GM12878 (cell line): ENCODE results near the gene TOX4. TPM values are rescaled to one million over a fixed set of nuclear protein-coding genes. Genes with fewer than 3 reads are reported as not detected.

ENCODE experiments used
- ATAC-seq: fragments of 200-7000 bp; cut with Tn5 transposase; 3 replicates; pipeline ENCODE4 v1.9.1; 2020; ENCODE audit warnings: mild to moderate bottlenecking, moderate library complexity
- BruUV-seq: library from RNA; stranded (reverse); fragments of 400-500 nt; replicated peaks from 2 replicates; lab custom pipeline; 2021; lab: Mats Ljungman, UMichigan
- CTCF ChIA-PET: fragments of 300-600 bp; sonication (Branson Sonifier 250); formaldehyde crosslinking; extraction: SDS; loops from one replicate; lab custom pipeline; 2021; ENCODE audit warnings: inconsistent platforms; lab: Yijun Ruan, JAX
- POLR2A ChIA-PET: fragments of 350-600 bp; formaldehyde crosslinking; extraction: SDS; loops from one replicate; lab custom pipeline; 2021; ENCODE audit warnings: inconsistent platforms; lab: Charles Lee
- RAD21 ChIA-PET: fragments of 300-600 bp; sonication (Branson Sonifier 250); formaldehyde crosslinking; loops from one replicate; lab custom pipeline; 2023; ENCODE audit warnings: antibody characterized with exemption; ENCODE audit not compliant: unreplicated experiment; lab: Charles Lee
- SMC1A ChIA-PET: fragments of 300-600 bp; sonication (Branson Sonifier 250); formaldehyde crosslinking; loops from one replicate; lab custom pipeline; 2023; ENCODE audit not compliant: unreplicated experiment, uncharacterized antibody; lab: Charles Lee
- DNase-seq: peaks from one replicate; pipeline ENCODE4 v3.0.0-alpha.2; 2011; ENCODE audit warnings: low read depth, low spot score
- FAIRE-seq: peaks from 3 replicates; lab custom pipeline; 2011; peaks lifted over from hg19 to GRCh38; lab: Jason Lieb, UNC
- H2AFZ ChIP-seq: 2 replicates; pipeline ENCODE4 v1.6.0; 2011; ENCODE audit warnings: low read depth, low read length, control low read depth; ENCODE audit not compliant: control insufficient read depth
- H3K27ac ChIP-seq: 2 replicates; pipeline ENCODE4 v1.5.1; 2011; ENCODE audit warnings: control low read depth; ENCODE audit not compliant: control insufficient read depth, insufficient read depth
- H3K27me3 ChIP-seq, 2 experiments: replicated peaks in 1 of 2; 2 replicates each; pipeline versions ENCODE4 v1.6.0 to v1.6.1; 2011; ENCODE audit warnings: low read length in 1 of 2; ENCODE audit not compliant: control insufficient read depth in 2 of 2, insufficient read depth in 2 of 2
- H3K36me3 ChIP-seq, 2 experiments: 2 replicates each; pipeline ENCODE4 v1.5.1; 2011; ENCODE audit warnings: low read length in 1 of 2; ENCODE audit not compliant: control insufficient read depth in 2 of 2, insufficient read depth in 2 of 2
- H3K4me1 ChIP-seq: 2 replicates; pipeline ENCODE4 v1.6.1; 2011; ENCODE audit warnings: mild to moderate bottlenecking, low read length, moderate library complexity, mixed read lengths; ENCODE audit not compliant: control insufficient read depth, insufficient read depth
- H3K4me2 ChIP-seq: 2 replicates; pipeline ENCODE4 v1.6.0; 2011; ENCODE audit warnings: control low read depth; ENCODE audit not compliant: control insufficient read depth, insufficient read depth
- H3K4me3 ChIP-seq: fragments of 200-600 bp; sonication (generic); 2 replicates; pipeline ENCODE4 v1.5.1; 2016
- H3K79me2 ChIP-seq: 2 replicates; pipeline ENCODE4 v1.6.0; 2011; ENCODE audit warnings: low read length; ENCODE audit not compliant: control insufficient read depth, insufficient read depth
- H3K9ac ChIP-seq: 2 replicates; pipeline ENCODE4 v1.8.0; 2011; ENCODE audit warnings: low read length, control low read depth, mixed read lengths; ENCODE audit not compliant: control insufficient read depth, insufficient read depth
- H3K9me3 ChIP-seq: replicated peaks from 3 replicates; pipeline ENCODE4 v1.5.1; 2011; ENCODE audit warnings: mild to moderate bottlenecking, low read length; ENCODE audit not compliant: control insufficient read depth, insufficient read depth
- H4K20me1 ChIP-seq: 2 replicates; pipeline ENCODE4 v1.6.0; 2011; ENCODE audit not compliant: control insufficient read depth, insufficient read depth
- CHD1 ChIP-seq: IDR thresholded peaks from 2 replicates; pipeline ENCODE4 v1.6.1; 2012; ENCODE audit warnings: low read depth, low read length, improper control_type of control experiment
- CREM ChIP-seq: IDR thresholded peaks from 2 replicates; pipeline ENCODE4 v1.6.1; 2014; ENCODE audit warnings: antibody characterized with exemption, low read depth
- E2F4 ChIP-seq: IDR thresholded peaks from 2 replicates; pipeline ENCODE4 v1.6.1; 2012; ENCODE audit warnings: low read depth, low read length, improper control_type of control experiment
- E4F1 ChIP-seq: fragments of 450-650 bp; IDR thresholded peaks from 2 replicates; pipeline ENCODE4 v1.6.1; 2018; ENCODE audit warnings: borderline replicate concordance, mild to moderate bottlenecking; ENCODE audit not compliant: partially characterized antibody
- REST ChIP-seq: IDR thresholded peaks from 2 replicates; pipeline ENCODE4 v1.6.1; 2012; ENCODE audit warnings: mild to moderate bottlenecking, low read depth, low read length
- RUNX3 ChIP-seq: IDR thresholded peaks from 2 replicates; pipeline ENCODE4 v1.6.1; 2012; ENCODE audit warnings: low read length, inconsistent platforms
- STAT3 ChIP-seq: IDR thresholded peaks from 2 replicates; pipeline ENCODE4 v1.6.1; 2011; ENCODE audit warnings: low read depth, low read length, improper control_type of control experiment
- ZBED1 ChIP-seq: IDR thresholded peaks from 2 replicates; pipeline ENCODE4 v1.6.1; 2016; ENCODE audit warnings: borderline replicate concordance
- WGBS: methylation state at CpG from one replicate; pipeline ENCODE4 v1.1.6; 2016; ENCODE audit warnings: low lambda C conversion rate; ENCODE audit not compliant: insufficient replicate concordance, insufficient coverage; ENCODE audit errors: missing lambda C conversion rate; 5-methylcytosine and 5-hydroxymethylcytosine counted together
- in situ Hi-C: fragments of 300-500 bp; cut with MboI; formaldehyde crosslinking; loops from 9 replicates; pipeline ENCODE4 v1.14.3; 2018; ENCODE audit warnings: mixed read lengths
- intact Hi-C: fragments of 100-400 bp; cut with micrococcal nuclease; formaldehyde crosslinking; loops from one replicate; pipeline ENCODE4 v1.14.2; 2022; ENCODE audit not compliant: unreplicated experiment
- polyA plus RNA-seq, 11 experiments: library from polyadenylated mRNA; depleted of rRNA in 4 of 11; unstranded in 6 of 11; stranded (reverse) in 5 of 11; fragments of >200 nt; fragmentation: Nextera tagmentation in 4 of 11; fragmentation: Illumina TruSeq in 1 of 11; extraction: Ambion mirVana in 4 of 11; extraction: Trizol in 1 of 11; gene quantifications; 1 replicate in 1 of 11; 2 replicates in 10 of 11; pipeline versions ENCODE4 v1.2.1 to v1.2.3, GENCODE V29; 2011 to 2016; ENCODE audit warnings: inconsistent platforms in 2 of 11, missing spikeins in 2 of 11, low read depth in 1 of 11
- total RNA-seq, 4 experiments: library from RNA; depleted of rRNA in 3 of 4; stranded (reverse); fragments of >200 nt in 3 of 4; fragmentation: Illumina TruSeq in 1 of 4; extraction: Trizol in 1 of 4; gene quantifications; 2 replicates each; pipeline versions ENCODE4 v1.2.1 to v1.2.3, GENCODE V29; 2013 to 2021
- TF ChIP-seq, protein P1 (sequence below): fragments of 450-650 bp; IDR thresholded peaks from 2 replicates; pipeline ENCODE4 v1.6.1; 2016; ENCODE audit warnings: mild to moderate bottlenecking, moderate library complexity, borderline replicate concordance

TOX4 gene
- total and polyA plus RNA-seq, 10 of the 15 experiments (the other 5 are each of a cell fraction or from before 2014, with no cell fraction given): 18.4 to 113 (median 55.2) TPM

DNA sequence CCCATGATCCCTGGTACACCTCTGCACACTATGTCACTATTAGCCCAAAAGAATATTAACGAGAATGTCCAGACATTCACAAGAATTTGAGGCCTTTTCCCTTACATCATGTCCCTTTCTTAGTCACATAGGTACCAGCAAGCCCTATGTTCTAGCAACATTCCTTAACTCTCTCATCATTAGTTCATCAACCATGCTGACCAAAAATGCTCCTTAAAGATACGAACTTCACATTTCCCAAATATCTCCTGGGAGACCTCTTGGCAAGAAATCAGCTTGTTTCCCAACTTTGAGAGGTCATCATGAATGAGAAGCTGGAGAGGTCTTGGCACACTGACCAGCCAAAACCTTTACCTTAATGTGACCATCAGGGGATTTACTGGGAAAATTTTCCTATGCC is 44.5 kb downstream of the TOX4 start:
- DNase-seq (no peak), FAIRE-seq (no peak), ATAC-seq (no peak)
- Histone ChIP-seq H3K9me3 (no peaks in the 10 kb centered on the region), H3K79me2 (no peaks in the 10 kb centered on the region), H3K4me3 (no peak overlapping the region), H3K27ac (no peak overlapping the region), H2AFZ (no peak overlapping the region), H3K4me2 (no peak overlapping the region), H3K27me3 (no peaks in the 10 kb centered on the region), H3K36me3 (no peaks in the 10 kb centered on the region), H3K9ac (no peak overlapping the region), H4K20me1 (no peaks in the 10 kb centered on the region), H3K4me1 (peaks cover 1% of the 10 kb centered on the region)
- no TSS peak for BruUV-seq
- intact Hi-C loops (no loop called here), in situ Hi-C loops (no loop called here)
- POLR2A ChIA-PET: no interaction called here
- CTCF ChIA-PET: interaction anchor here (4.5 kb wide), 1 partner anchor 23 kb away, joined by 22 read pairs; no protein-coding TSS in a partner anchor
- RAD21 ChIA-PET: interaction anchor here (3.1 kb wide), 1 partner anchor 23 kb away, joined by 10 read pairs; no protein-coding TSS in a partner anchor
- whole genome bisulfite sequencing: 29% methylated on average over 2 of the region's 2 CpGs
- SMC1A ChIA-PET: interaction anchor here (1.0 to 2.2 kb wide), 3 partner anchors 10 to 24 kb away, joined by 3 to 12 read pairs (median 4); partner anchors contain the start of gene METTL3
- TF ChIP-seq STAT3: no peak
- no peak for TF ChIP-seq CREM
- TF ChIP-seq, protein P1, sequence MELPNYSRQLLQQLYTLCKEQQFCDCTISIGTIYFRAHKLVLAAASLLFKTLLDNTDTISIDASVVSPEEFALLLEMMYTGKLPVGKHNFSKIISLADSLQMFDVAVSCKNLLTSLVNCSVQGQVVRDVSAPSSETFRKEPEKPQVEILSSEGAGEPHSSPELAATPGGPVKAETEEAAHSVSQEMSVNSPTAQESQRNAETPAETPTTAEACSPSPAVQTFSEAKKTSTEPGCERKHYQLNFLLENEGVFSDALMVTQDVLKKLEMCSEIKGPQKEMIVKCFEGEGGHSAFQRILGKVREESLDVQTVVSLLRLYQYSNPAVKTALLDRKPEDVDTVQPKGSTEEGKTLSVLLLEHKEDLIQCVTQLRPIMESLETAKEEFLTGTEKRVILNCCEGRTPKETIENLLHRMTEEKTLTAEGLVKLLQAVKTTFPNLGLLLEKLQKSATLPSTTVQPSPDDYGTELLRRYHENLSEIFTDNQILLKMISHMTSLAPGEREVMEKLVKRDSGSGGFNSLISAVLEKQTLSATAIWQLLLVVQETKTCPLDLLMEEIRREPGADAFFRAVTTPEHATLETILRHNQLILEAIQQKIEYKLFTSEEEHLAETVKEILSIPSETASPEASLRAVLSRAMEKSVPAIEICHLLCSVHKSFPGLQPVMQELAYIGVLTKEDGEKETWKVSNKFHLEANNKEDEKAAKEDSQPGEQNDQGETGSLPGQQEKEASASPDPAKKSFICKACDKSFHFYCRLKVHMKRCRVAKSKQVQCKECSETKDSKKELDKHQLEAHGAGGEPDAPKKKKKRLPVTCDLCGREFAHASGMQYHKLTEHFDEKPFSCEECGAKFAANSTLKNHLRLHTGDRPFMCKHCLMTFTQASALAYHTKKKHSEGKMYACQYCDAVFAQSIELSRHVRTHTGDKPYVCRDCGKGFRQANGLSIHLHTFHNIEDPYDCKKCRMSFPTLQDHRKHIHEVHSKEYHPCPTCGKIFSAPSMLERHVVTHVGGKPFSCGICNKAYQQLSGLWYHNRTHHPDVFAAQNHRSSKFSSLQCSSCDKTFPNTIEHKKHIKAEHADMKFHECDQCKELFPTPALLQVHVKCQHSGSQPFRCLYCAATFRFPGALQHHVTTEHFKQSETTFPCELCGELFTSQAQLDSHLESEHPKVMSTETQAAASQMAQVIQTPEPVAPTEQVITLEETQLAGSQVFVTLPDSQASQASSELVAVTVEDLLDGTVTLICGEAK: no peak
- TF ChIP-seq RUNX3: no peak
- no peak for TF ChIP-seq REST
- no peak for TF ChIP-seq ZBED1
- TF ChIP-seq CHD1: no peak
- no peak for TF ChIP-seq E4F1
- TF ChIP-seq E2F4: no peak
